Kidney (tissue), 14 donors: ENCODE results near the gene PLCD3. TPM values are rescaled to one million over a fixed set of nuclear protein-coding genes. Genes with fewer than 3 reads are reported as not detected.

Experiments
- DNase-seq, 5 donors: peaks; one replicate each; pipeline ENCODE4 v3.0.0-alpha.2; 2013 to 2020
- FAIRE-seq: peaks from 2 replicates; lab custom pipeline; 2012; peaks lifted over from hg19 to GRCh38; lab: Jason Lieb, UNC
- H3K27ac ChIP-seq, 2 donors: one replicate each; pipeline ENCODE4 v1.7.0; 2013; ENCODE audit warnings: low read depth in 2 of 2, low read length in 2 of 2, inconsistent platforms in 1 of 2
- H3K27me3 ChIP-seq: one replicate; pipeline ENCODE4 v1.7.1; 2013; ENCODE audit warnings: low read length, inconsistent platforms; ENCODE audit not compliant: control insufficient read depth, insufficient read depth
- H3K36me3 ChIP-seq, 3 donors: one replicate each; pipeline versions ENCODE4 v1.7.0 to v1.7.1; 2013; ENCODE audit warnings: low read length in 3 of 3, control low read depth in 1 of 3, inconsistent platforms in 1 of 3; ENCODE audit not compliant: insufficient read depth in 3 of 3, control insufficient read depth in 2 of 3
- H3K4me1 ChIP-seq, 3 donors: one replicate each; pipeline versions ENCODE4 v1.7.0 to v1.7.1; 2013; ENCODE audit warnings: low read length in 3 of 3, inconsistent platforms in 1 of 3, low read depth in 1 of 3; ENCODE audit not compliant: control insufficient read depth in 2 of 3, insufficient read depth in 2 of 3
- H3K4me3 ChIP-seq, 3 donors: one replicate each; pipeline versions ENCODE4 v1.7.0 to v1.8.1; 2013; ENCODE audit warnings: low read length in 3 of 3, control low read depth in 1 of 3, inconsistent platforms in 1 of 3
- H3K9ac ChIP-seq, 3 donors: one replicate each; pipeline versions ENCODE4 v1.7.0 to v1.7.1; 2013; ENCODE audit warnings: low read length in 3 of 3, control low read depth in 1 of 3, inconsistent platforms in 1 of 3
- H3K9me3 ChIP-seq, 3 donors: one replicate each; pipeline versions ENCODE4 v1.7.0 to v1.7.1; 2013; ENCODE audit warnings: low read length in 3 of 3, control low read depth in 1 of 3, inconsistent platforms in 1 of 3; ENCODE audit not compliant: control insufficient read depth in 2 of 3, insufficient read depth in 1 of 3
- CTCF ChIP-seq: IDR thresholded peaks from 3 replicates; pipeline ENCODE4 v1.5.1; 2012; ENCODE audit warnings: mild to moderate bottlenecking, moderate library complexity, borderline replicate concordance; ENCODE audit not compliant: insufficient read depth; ENCODE audit errors: extremely low read depth
- intact Hi-C: fragments of 100-400 bp; cut with DNase I; formaldehyde crosslinking; loops from one replicate; pipeline ENCODE4 v1.11.1; 2022
- polyA plus RNA-seq: library from polyadenylated mRNA; stranded (reverse); fragments of 350-450 nt; fragmentation: Illumina TruSeq; extraction: RNeasy Lipid Tissue Mini Kit (QIAGEN cat#74804); gene quantifications from one replicate; pipeline ENCODE4 v1.2.3, GENCODE V29; 2014; ENCODE audit warnings: low read depth, low replicate concordance; ENCODE audit not compliant: insufficient read depth
- total RNA-seq: library from RNA; stranded (reverse); fragmentation: NEBNext Ultra II Directional; extraction: Animal tissue kit (Norgen Biotek cat#: 25700); gene quantifications from one replicate; pipeline ENCODE4 v1.2.1, GENCODE V29; 2021
- donor health status: control.
- donor health status: control.
- donor health status: control.
- donor health status: control.
- donor health status: control.
- donor health status: DM: yes; HTN: yes; CAD: no.
- donor health status: Normal renal cell carcinoma (clear cell type).

Gene PLCD3
- total and polyA plus RNA-seq, 2 donors from 2014 or later = 14.8 to 111 TPM

GRCh38 chr17:45128989-45129388, 3.3 kb downstream of the PLCD3 start:
- Histone ChIP-seq H3K4me3 (no peak overlapping the region), H3K27ac (no peak overlapping the region), H3K36me3 (no peaks in the 10 kb centered on the region), H3K9ac (no peak overlapping the region), H3K4me1 (peaks cover 0 to 21% (median 6%) of the 10 kb centered on the region in 3 donors), H3K27me3 (no peaks in the 10 kb centered on the region), H3K9me3 (no peaks in the 10 kb centered on the region)
- TF ChIP-seq CTCF = no peak
- intact Hi-C loops = no loop called here
- FAIRE-seq = no peak
- no peak for DNase-seq

DNA sequence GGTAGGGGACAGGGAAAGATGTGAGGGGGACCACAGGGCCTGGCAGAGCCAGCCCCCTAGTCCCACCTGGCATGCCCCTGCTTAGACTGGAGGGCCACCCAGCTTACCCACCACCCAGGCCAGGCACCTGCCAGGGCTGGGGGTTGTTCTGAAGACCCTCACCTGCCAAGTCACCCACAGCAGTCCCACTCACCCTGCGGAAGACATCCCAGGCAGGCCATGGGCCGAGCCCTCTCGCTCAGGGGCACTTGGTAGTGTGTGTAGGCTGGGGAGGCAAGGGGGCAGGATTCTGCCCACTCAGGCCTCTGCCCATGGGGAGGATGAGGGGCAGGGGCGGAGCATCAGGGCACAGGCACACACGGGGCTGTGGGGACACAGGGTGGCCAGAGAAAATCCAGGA, 4.0 kb downstream of the PLCD3 start:
- Histone ChIP-seq H3K27ac (peak overlapping the region; percentile 67 to 83), H3K36me3 (no peaks in the 10 kb centered on the region), H3K4me3 (no peak overlapping the region), H3K27me3 (no peaks in the 10 kb centered on the region), H3K9ac (peak overlapping the region in 1 of 3 donors; percentile 10), H3K9me3 (no peaks in the 10 kb centered on the region), H3K4me1 (peaks cover 0 to 21% (median 6%) of the 10 kb centered on the region in 3 donors)
- DNase-seq = peak in 2 of 5 donors; percentile 57 to 70
- no peak for TF ChIP-seq CTCF
- no peak for FAIRE-seq
- intact Hi-C loops = no loop called here

- Histone ChIP-seq H3K36me3 (no peaks in the 10 kb centered on the region), H3K27ac (peak overlapping the region; percentile 67 to 83), H3K9me3 (no peaks in the 10 kb centered on the region), H3K4me1 (peaks cover 0 to 17% (median 6%) of the 10 kb centered on the region in 3 donors), H3K27me3 (no peaks in the 10 kb centered on the region), H3K9ac (peak overlapping the region in 1 of 3 donors; percentile 10), H3K4me3 (no peak overlapping the region)
- no peak for TF ChIP-seq CTCF
- no peak for FAIRE-seq
- DNase-seq = peak; percentile 54 to 89 (median 72)
- intact Hi-C loops = no loop called here
Observed at GRCh38 chr17:45127548-45128300, 4.6 kb downstream of the PLCD3 start.
